ENCODE data around the gene SPATA9.
A peak's percentile ranks its signal among the peaks of the same experiment; 100 is the strongest.

The SPATA9 gene

GRCh38 chr5:95619514-95620029 lies 63.2 kb downstream of the SPATA9 start:
- peak overlapping the region; percentile 80 for H3K4me3 Mint-ChIP-seq
- ATAC-seq (replicated peaks): peak in 1 of 2 donors; percentile 12
- H3K4me1 Mint-ChIP-seq: peaks cover 16 to 35% of the 10 kb centered on the region in 2 donors

DNA sequence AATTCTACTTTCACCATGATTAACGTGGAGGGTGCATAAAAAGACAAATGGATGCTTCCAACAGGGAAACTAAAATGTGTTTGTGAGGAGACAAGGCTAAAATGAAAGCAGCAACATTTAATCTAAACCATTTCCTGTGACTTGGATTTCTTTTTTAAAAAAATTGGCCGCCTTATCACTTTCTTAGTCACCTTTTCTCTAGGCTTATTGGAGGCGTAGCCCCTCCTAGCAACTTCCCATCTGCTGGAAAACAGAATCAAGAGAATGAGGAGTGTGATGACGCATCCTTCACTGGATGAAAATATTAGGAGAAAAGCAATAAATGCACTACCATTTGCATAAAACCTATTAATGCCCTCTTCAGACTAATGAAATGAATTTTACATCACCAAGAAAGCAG lies 63.7 kb downstream of the SPATA9 start:
- Mint-ChIP-seq H3K27me3 (peaks cover 0 to 9% of the 10 kb centered on the region in 2 donors), H3K36me3 (no peaks in the 10 kb centered on the region), H3K9me3 (peaks cover 0 to 2% of the 10 kb centered on the region in 2 donors), H3K4me3 (peak overlapping the region in 1 of 2 donors; percentile 80), H3K4me1 (peaks cover 16 to 35% of the 10 kb centered on the region in 2 donors), H3K27ac (no peak overlapping the region)
- ATAC-seq (replicated peaks) (no peak), DNase-seq (no peak)

More at GRCh38 chr5:95619514-95620029, 63.2 kb downstream of the SPATA9 start:
- Mint-ChIP-seq H3K27me3 (peaks cover 0 to 9% of the 10 kb centered on the region in 2 donors), H3K36me3 (no peaks in the 10 kb centered on the region), H3K9me3 (peaks cover 0 to 2% of the 10 kb centered on the region in 2 donors), H3K27ac (peak overlapping the region; percentile 0)
- DNase-seq: no peak

DNA sequence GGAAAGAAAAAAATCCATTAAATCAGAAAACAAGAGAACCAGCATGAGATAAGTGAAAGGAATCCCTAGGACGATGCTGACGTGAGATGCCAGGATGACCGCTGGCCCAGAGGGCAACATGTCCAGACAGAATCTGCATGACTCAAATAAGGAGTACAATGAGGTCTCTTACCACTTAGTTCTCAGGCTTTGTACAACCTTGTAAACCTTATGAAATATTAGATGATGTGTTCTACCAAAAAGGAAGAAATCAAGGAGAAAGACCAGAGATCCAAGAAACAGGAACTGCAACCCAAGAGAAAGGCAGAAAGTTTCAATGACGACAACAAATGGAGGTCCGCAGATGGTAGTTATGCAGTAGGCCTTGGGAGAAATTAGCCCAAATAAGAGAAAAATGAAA lies 65.7 kb downstream of the SPATA9 start:
- ATAC-seq (replicated peaks) (no peak), DNase-seq (no peak)
- H3K27me3 Mint-ChIP-seq: peaks cover 0 to 9% of the 10 kb centered on the region in 2 donors
- peaks cover 13 to 15% of the 10 kb centered on the region in 2 donors for H3K36me3 Mint-ChIP-seq
- peaks cover 10 to 33% of the 10 kb centered on the region in 2 donors for H3K4me1 Mint-ChIP-seq
- H3K27ac Mint-ChIP-seq: no peak overlapping the region
- no peak overlapping the region for H3K4me3 Mint-ChIP-seq
- H3K9me3 Mint-ChIP-seq: peaks cover 7 to 8% of the 10 kb centered on the region in 2 donors

DNA sequence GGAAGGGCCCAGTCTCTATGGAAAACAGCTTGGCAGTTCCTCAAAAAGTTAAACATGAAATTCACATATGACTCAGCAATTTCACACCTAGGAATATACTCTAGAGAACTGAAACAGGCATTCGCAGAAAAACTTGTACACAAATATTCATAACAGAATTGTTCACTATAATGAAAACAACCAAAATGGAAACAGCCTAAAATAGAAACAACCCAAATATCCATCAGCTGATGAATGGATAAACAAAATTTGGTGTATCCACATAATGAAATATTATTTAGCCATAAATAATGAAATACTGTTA lies 67.7 kb downstream of the SPATA9 start:
- Mint-ChIP-seq H3K9me3 (peaks cover 7 to 8% of the 10 kb centered on the region in 2 donors), H3K27ac (no peak overlapping the region), H3K27me3 (peaks cover 0 to 9% of the 10 kb centered on the region in 2 donors), H3K4me3 (no peak overlapping the region), H3K4me1 (peaks cover 6 to 23% of the 10 kb centered on the region in 2 donors), H3K36me3 (peaks cover 13 to 15% of the 10 kb centered on the region in 2 donors)
- DNase-seq (no peak), ATAC-seq (replicated peaks) (peak; percentile 50 to 57)

GRCh38 chr5:95613514-95613913 lies 69.3 kb downstream of the SPATA9 start:
- Mint-ChIP-seq H3K27ac (no peak overlapping the region), H3K4me1 (peaks cover 3 to 13% of the 10 kb centered on the region in 2 donors), H3K9me3 (peaks cover 7 to 8% of the 10 kb centered on the region in 2 donors), H3K4me3 (no peak overlapping the region), H3K36me3 (peaks cover 13 to 15% of the 10 kb centered on the region in 2 donors), H3K27me3 (peaks cover 0 to 5% of the 10 kb centered on the region in 2 donors)
- DNase-seq (no peak), ATAC-seq (replicated peaks) (no peak)

GRCh38 chr5:95611396-95611795 lies 71.4 kb downstream of the SPATA9 start:
- ATAC-seq (replicated peaks) (no peak), DNase-seq (no peak)
- Mint-ChIP-seq H3K27me3 (no peaks in the 10 kb centered on the region), H3K27ac (no peak overlapping the region), H3K9me3 (peaks cover 7 to 8% of the 10 kb centered on the region in 2 donors), H3K4me3 (no peak overlapping the region), H3K36me3 (peaks cover 13 to 15% of the 10 kb centered on the region in 2 donors), H3K4me1 (peaks cover 3 to 13% of the 10 kb centered on the region in 2 donors)

DNA sequence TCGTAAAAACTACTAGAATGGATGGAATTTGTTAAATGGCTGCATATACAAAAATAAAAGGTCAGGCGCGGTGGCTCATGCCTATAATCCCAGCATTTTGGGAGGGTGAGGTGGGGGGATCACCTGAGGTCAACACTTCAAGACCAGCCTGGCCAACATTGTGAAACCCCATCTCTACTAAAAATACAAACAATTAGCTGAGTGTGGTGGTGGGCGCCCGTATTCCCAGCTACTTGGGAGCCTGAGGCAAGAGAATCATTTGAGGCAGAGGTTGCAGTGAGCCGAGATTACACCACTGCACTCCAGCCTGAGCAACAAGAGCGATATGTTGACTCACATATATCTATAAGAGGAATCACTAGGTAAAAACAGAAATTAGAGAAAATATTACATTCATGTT lies 72.2 kb downstream of the SPATA9 start:
- H3K27ac Mint-ChIP-seq: no peak overlapping the region
- H3K36me3 Mint-ChIP-seq: peaks cover 15 to 16% of the 10 kb centered on the region in 2 donors
- no peaks in the 10 kb centered on the region for H3K27me3 Mint-ChIP-seq
- DNase-seq: no peak
- H3K4me3 Mint-ChIP-seq: no peak overlapping the region
- no peak for ATAC-seq (replicated peaks)
- peaks cover 3 to 13% of the 10 kb centered on the region in 2 donors for H3K4me1 Mint-ChIP-seq
- H3K9me3 Mint-ChIP-seq: peaks cover 7 to 8% of the 10 kb centered on the region in 2 donors

- Mint-ChIP-seq H3K4me3 (no peak overlapping the region), H3K36me3 (peaks cover 19% of the 10 kb centered on the region in 2 donors), H3K27ac (no peak overlapping the region), H3K4me1 (peaks cover 0 to 6% of the 10 kb centered on the region in 2 donors), H3K9me3 (peaks cover 6 to 7% of the 10 kb centered on the region in 2 donors), H3K27me3 (no peaks in the 10 kb centered on the region)
- ATAC-seq (replicated peaks) (no peak), DNase-seq (no peak)
Observed at GRCh38 chr5:95609711-95610110, 73.1 kb downstream of the SPATA9 start.
